ENCODE data around the gene ZNF75A. TPM values are rescaled to one million over a fixed set of nuclear protein-coding genes. Genes with fewer than 3 reads are reported as not detected.

ZNF75A gene
- total RNA-seq, 1 donor from 2014 or later, result 25.9 TPM

DNA sequence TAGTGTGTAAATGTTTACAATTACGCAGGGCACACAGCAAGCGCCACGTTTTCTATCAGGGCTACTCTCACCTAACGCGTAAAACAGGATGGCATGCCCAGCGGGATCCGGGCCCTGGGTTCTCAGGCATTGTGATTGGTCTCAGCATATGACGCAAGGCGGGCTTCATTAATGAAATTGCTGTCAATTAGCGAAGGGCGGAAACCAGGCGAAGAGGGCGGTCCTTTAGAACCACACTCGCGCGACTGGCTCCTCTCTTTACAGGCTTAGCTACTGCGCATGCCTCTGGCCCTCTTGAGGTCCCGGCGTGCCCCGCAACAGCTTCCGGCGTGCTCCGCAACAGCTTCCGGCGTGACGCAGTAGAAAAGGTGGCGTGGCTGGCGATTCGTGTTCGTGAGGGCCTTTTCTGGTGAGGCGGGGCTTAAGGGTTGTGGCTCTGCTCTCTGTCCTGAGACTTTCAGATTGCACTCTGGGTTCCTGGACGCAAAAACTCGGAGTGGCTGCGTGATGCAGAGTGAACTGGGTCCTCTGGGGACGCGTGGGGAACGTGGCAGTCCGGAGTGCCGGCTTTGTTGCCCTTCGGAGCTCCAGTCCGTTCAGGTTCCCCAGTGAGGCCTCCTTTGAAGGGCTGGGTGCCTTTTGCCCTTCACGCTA is 59.6 kb downstream of the ZNF75A start:
- DNase-seq (ENCODE audit: low spot score), result peak; percentile 94

Other genes starting within 250 kb of the ZNF75A start
- 134 TPM for gene IL32, start 239.9 kb upstream of the ZNF75A start, total RNA-seq
- 0.37 TPM for gene ZSCAN10, start 206.2 kb upstream of the ZNF75A start, total RNA-seq
- gene ZNF205, start 192.9 kb upstream of the ZNF75A start, total RNA-seq, result 14.2 TPM
- gene ZNF213, start 170.5 kb upstream of the ZNF75A start, total RNA-seq, result 18.4 TPM
- gene OR1F1, start 117.3 kb upstream of the ZNF75A start, total RNA-seq, result not detected
- gene ZNF200, start 70.3 kb upstream of the ZNF75A start, total RNA-seq, result 7.6 TPM
- gene MEFV, start 48.9 kb upstream of the ZNF75A start, total RNA-seq, result 0.52 TPM
- gene ZNF263, start 22.0 kb upstream of the ZNF75A start, total RNA-seq, result 23.8 TPM
- gene TIGD7, start 67 bp upstream of the ZNF75A start, total RNA-seq, result 9.9 TPM
- gene OR2C1, start 50.4 kb downstream of the ZNF75A start, total RNA-seq, result 0.14 TPM
- gene ZSCAN32, start 95.5 kb downstream of the ZNF75A start, total RNA-seq, result 10.9 TPM
- 16.8 TPM for gene ZNF174, start 95.7 kb downstream of the ZNF75A start, total RNA-seq
- 2.3 TPM for gene ZNF597, start 138.0 kb downstream of the ZNF75A start, total RNA-seq
- 70.3 TPM for gene NAA60, start 138.2 kb downstream of the ZNF75A start, total RNA-seq
- gene C16orf90, start 190.0 kb downstream of the ZNF75A start, total RNA-seq, result not detected
- 39.9 TPM for gene CLUAP1, start 195.5 kb downstream of the ZNF75A start, total RNA-seq

Data from mucosa of gallbladder (tissue), 1 donor.